HUES6 (cell line): Measurements from ENCODE around the gene SNX32.

Experiments used
- H3K27ac ChIP-seq: 2 replicates; pipeline ENCODE4 v1.7.0; 2013; ENCODE audit warnings: low read depth, mild to moderate bottlenecking, low read length, inconsistent platforms
- H3K27me3 ChIP-seq: 2 replicates; pipeline ENCODE4 v1.6.1; 2013; ENCODE audit warnings: low read length; ENCODE audit not compliant: control insufficient read depth, insufficient read depth
- H3K36me3 ChIP-seq: 2 replicates; pipeline ENCODE4 v1.6.1; 2013; ENCODE audit warnings: low read length; ENCODE audit not compliant: control insufficient read depth, insufficient read depth
- H3K4me1 ChIP-seq: 2 replicates; pipeline ENCODE4 v1.6.1; 2013; ENCODE audit warnings: low read length; ENCODE audit not compliant: control insufficient read depth, insufficient read depth
- H3K4me3 ChIP-seq: 2 replicates; pipeline ENCODE4 v1.5.1; 2013; ENCODE audit warnings: low read depth, low read length
- H3K9ac ChIP-seq: one replicate; pipeline ENCODE4 v1.6.1; 2013; ENCODE audit warnings: mild to moderate bottlenecking, low read length
- H3K9me3 ChIP-seq: 2 replicates; pipeline ENCODE4 v1.6.1; 2013; ENCODE audit warnings: low read depth, low read length; ENCODE audit not compliant: control insufficient read depth, insufficient read depth

The SNX32 gene

DNA sequence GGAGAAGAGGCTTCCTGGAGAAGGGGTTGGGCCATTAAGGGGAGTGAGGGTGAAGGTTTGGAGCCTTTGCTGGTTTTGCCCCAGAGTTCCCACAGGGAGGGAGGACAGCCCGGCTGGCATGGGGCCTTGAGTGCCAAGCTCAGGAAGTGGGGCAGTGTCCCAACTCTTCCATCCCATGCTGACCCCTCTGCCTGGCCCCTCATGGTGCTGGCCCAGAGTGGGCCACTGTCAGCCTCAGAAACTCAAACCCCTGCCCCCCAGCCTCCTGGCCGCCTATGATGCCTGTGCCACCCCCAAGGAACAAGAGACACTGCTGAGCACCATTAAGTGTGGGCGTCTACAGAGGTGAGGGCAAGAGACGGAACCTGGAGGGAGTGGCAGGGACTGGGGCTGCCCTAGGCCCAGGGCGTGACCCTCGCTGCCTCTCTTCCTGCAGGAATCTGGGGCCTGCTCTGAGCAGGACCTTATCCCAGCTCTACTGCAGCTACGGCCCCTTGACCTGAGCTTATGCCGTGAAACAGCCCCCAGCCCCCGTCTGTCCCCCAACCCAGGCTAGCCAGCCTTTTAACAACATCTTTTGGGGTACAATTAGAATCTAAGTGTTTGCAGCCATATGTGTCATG is 31.9 kb downstream of the SNX32 start:
- Histone ChIP-seq H3K36me3 (peaks cover 56% of the 10 kb centered on the region), H3K27ac (no peak overlapping the region), H3K9ac (no peak overlapping the region), H3K27me3 (no peaks in the 10 kb centered on the region), H3K9me3 (no peaks in the 10 kb centered on the region), H3K4me1 (peaks cover 15% of the 10 kb centered on the region), H3K4me3 (no peak overlapping the region)

GRCh38 chr11:65866509-65867283 is 32.9 kb downstream of the SNX32 start:
- Histone ChIP-seq H3K4me3 (no peak overlapping the region), H3K4me1 (peaks cover 11% of the 10 kb centered on the region), H3K27me3 (no peaks in the 10 kb centered on the region), H3K9me3 (no peaks in the 10 kb centered on the region), H3K36me3 (peaks cover 54% of the 10 kb centered on the region), H3K27ac (no peak overlapping the region), H3K9ac (no peak overlapping the region)

- Histone ChIP-seq H3K27me3 (0 out of 2 replicates have a peak, but pooled peaks cover 2% of the 10 kb centered on the region), H3K27ac (no peak overlapping the region), H3K9ac (no peak overlapping the region), H3K4me3 (peak overlapping the region; percentile 65), H3K36me3 (peaks cover 46% of the 10 kb centered on the region), H3K4me1 (peaks cover 12% of the 10 kb centered on the region), H3K9me3 (no peaks in the 10 kb centered on the region)
Observed at GRCh38 chr11:65867284-65868071, 33.7 kb downstream of the SNX32 start.

- H3K36me3 ChIP-seq = peaks cover 40% of the 10 kb centered on the region
- no peak overlapping the region for H3K27ac ChIP-seq
- no peaks in the 10 kb centered on the region for H3K9me3 ChIP-seq
- H3K27me3 ChIP-seq = 0 out of 2 replicates have a peak, but pooled peaks cover 2% of the 10 kb centered on the region
- no peak overlapping the region for H3K9ac ChIP-seq
- peaks cover 12% of the 10 kb centered on the region for H3K4me1 ChIP-seq
- H3K4me3 ChIP-seq = peak overlapping the region; percentile 65
Observed at GRCh38 chr11:65868076-65868667, 34.4 kb downstream of the SNX32 start.

DNA sequence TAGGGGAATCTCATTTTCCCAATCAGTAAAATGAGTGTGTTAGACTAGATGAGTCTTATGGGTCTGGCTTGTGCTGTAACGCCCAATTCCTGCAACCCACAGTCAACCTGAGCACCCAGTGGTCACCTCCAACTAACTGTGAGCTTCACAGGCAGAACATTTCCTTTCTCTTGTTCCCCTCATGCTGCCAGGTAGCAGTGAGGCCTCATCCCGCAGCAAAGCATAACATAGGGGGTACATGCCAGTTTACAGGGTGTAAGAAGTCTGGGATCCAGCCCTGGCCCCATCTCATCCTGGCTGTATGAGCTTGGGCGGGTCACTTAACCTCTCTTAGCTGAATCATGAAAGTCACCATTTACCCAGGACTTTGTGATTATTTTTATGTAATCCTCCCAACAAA is 35.1 kb downstream of the SNX32 start:
- no peaks in the 10 kb centered on the region for H3K9me3 ChIP-seq
- H3K36me3 ChIP-seq = peaks cover 32% of the 10 kb centered on the region
- no peak overlapping the region for H3K4me3 ChIP-seq
- H3K9ac ChIP-seq = no peak overlapping the region
- no peak overlapping the region for H3K27ac ChIP-seq
- peaks cover 12% of the 10 kb centered on the region for H3K4me1 ChIP-seq
- 0 out of 2 replicates have a peak, but pooled peaks cover 2% of the 10 kb centered on the region for H3K27me3 ChIP-seq

GRCh38 chr11:65869643-65870306 is 36.0 kb downstream of the SNX32 start:
- Histone ChIP-seq H3K9me3 (no peaks in the 10 kb centered on the region), H3K4me3 (no peak overlapping the region)

DNA sequence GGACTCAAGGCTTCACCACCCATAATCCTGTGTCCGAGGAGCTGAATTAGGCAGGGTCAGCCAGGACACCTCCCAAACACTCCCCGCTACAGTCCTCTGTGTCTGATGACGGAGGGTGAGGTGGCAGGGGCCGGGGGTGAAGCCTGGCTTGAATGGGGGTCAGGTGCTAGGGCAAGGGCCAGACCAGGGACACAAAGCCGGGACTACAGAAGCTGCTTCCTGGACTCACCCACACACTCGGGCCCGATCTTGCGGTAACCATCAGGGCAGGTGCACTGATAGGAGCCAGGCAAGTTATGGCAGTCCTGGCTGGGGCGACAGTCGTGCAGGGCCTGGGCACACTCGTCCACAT is 36.5 kb downstream of the SNX32 start:
- Histone ChIP-seq H3K9me3 (no peaks in the 10 kb centered on the region), H3K36me3 (peaks cover 18% of the 10 kb centered on the region), H3K27ac (no peak overlapping the region), H3K9ac (no peak overlapping the region), H3K4me3 (no peak overlapping the region), H3K27me3 (0 out of 2 replicates have a peak, but pooled peaks cover 2% of the 10 kb centered on the region), H3K4me1 (peaks cover 12% of the 10 kb centered on the region)

More at GRCh38 chr11:65869643-65870306, 36.0 kb downstream of the SNX32 start:
- Histone ChIP-seq H3K4me1 (peaks cover 12% of the 10 kb centered on the region), H3K27ac (no peak overlapping the region), H3K27me3 (0 out of 2 replicates have a peak, but pooled peaks cover 2% of the 10 kb centered on the region), H3K36me3 (peaks cover 24% of the 10 kb centered on the region), H3K9ac (no peak overlapping the region)

DNA sequence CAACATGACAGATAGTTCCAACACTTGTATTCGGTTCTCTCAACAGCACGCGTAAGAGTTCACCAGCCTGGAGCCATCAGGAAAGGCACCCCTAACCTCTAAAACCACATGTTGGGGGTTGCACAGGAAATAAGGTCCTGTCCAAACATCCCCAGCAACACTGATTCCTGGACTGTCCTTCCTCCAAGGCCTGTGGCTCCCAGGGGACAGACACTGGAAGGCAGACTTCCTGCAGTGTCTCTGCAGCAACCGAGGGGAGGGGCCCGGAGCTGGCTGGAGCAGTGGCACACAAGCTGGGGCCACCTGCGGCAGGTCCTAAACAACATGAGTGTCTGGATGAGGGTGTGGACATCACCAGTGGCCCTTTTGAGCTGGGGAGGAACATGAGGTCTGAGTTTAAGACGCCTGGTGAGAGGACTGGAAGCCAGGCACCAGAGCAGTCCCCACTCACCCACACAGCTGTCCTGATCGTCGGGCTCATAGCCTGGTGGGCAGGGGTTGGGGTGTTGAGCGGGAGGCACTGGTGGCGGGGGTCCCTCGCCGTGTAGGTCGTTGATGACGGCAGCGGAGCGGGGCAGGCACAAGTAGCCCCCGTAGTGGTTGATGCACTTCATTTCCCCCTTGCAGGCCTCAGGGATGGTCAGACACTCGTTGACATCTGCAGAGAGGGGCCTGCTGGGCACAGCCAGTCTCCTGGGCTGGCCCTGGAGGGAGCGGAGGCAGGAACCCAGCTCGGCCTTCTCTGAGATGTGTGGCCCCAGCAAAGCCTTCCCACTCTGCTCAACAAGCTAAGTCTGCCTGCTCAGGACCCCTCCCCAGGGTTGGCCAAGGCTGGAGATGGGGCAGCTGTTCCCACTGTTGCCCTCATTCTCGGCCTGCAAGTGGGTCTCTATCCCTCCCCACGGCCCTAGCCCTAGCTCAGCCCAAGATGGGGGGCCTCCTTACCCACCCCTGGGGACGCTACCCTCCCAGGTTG is 37.2 kb downstream of the SNX32 start:
- Histone ChIP-seq H3K9me3 (no peaks in the 10 kb centered on the region), H3K27ac (no peak overlapping the region), H3K4me1 (peaks cover 12% of the 10 kb centered on the region), H3K36me3 (peaks cover 11% of the 10 kb centered on the region; the same call in 1 of the 2 replicates), H3K4me3 (no peak overlapping the region; the same call in 1 of the 2 replicates), H3K9ac (peak overlapping the region; percentile 23), H3K27me3 (0 out of 2 replicates have a peak, but pooled peaks cover 2% of the 10 kb centered on the region)

GRCh38 chr11:65871811-65872548 is 38.2 kb downstream of the SNX32 start:
- Histone ChIP-seq H3K4me1 (peaks cover 10% of the 10 kb centered on the region), H3K9me3 (no peaks in the 10 kb centered on the region), H3K36me3 (peaks cover 3% of the 10 kb centered on the region; the same call in 1 of the 2 replicates), H3K9ac (peak overlapping the region; percentile 84), H3K4me3 (peak overlapping the region; percentile 71), H3K27me3 (0 out of 2 replicates have a peak, but pooled peaks cover 2% of the 10 kb centered on the region), H3K27ac (no peak overlapping the region)
